GM12864 (cell line): Measurements from ENCODE around the gene GPA33.

Experiments
- DNase-seq: peaks from one replicate; pipeline ENCODE4 v3.0.0-alpha.2; 2011; ENCODE audit warnings: low read depth
- H3K4me3 ChIP-seq: 2 replicates; pipeline ENCODE4 v1.5.1; 2011; ENCODE audit warnings: mild to moderate bottlenecking, low read depth, low read length, control low read depth
- CTCF ChIP-seq: IDR thresholded peaks from 2 replicates; pipeline ENCODE4 v1.5.1; 2011; ENCODE audit warnings: low read depth, mild to moderate bottlenecking, moderate library complexity, low read length, control low read depth, inconsistent platforms; ENCODE audit errors: missing control alignments

Gene GPA33

DNA sequence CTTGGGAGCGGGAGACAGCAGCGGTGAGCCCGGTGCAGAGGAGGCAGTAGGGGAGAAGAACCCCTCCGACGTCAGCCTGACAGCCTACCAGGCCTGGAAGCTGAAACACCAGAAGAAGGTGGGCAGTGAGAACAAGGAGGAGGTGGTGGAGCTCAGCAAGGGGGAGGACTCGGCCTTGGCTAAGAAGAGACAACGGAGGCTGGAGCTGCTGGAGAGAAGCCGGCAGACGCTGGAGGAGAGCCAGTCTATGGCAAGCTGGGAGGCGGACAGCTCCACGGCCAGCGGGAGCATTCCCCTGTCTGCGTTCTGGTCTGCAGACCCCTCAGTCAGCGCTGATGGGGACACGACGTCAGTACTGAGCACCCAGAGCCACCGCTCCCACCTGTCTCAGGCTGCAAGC, 36.6 kb upstream of the GPA33 start:
- H3K4me3 ChIP-seq = no peak overlapping the region
- DNase-seq = no peak
- TF ChIP-seq CTCF = no peak

DNA sequence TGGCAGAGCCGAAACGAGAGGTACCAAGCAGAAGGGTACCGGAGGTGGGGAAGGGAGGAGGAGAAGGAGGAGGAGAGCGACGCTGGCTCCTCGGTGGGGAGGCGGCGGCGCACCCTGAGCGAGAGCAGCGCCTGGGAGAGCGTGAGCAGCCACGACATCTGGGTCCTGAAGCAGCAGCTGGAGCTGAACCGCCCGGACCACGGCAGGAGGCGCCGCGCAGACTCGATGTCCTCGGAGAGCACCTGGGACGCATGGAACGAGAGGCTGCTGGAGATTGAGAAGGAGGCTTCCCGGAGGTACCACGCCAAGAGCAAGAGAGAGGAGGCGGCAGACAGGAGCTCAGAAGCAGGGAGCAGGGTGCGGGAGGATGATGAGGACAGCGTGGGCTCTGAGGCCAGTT, 36.1 kb upstream of the GPA33 start:
- no peak overlapping the region for H3K4me3 ChIP-seq
- no peak for DNase-seq
- no peak for TF ChIP-seq CTCF

DNA sequence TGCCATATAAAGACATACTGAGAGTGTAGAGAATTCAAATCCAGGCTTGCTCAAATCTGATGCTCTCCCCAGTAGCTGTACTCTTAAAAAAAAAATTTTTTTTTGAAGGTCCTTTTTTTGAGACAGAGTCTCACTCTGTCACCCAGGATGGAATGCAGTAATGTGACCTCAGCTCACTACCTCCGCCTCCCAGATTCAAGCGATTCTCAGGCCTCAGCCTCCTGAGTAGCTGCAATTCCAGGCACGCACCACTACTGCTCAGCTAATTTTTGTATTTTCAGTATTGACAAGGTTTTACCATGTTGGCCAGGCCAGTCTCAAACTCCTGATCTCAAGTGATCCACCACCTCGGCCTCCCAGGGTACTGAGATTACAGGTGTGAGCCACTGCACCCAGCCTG, 32.4 kb upstream of the GPA33 start:
- no peak for TF ChIP-seq CTCF
- no peak overlapping the region for H3K4me3 ChIP-seq
- no peak for DNase-seq

- H3K4me3 ChIP-seq = no peak overlapping the region
- no peak for DNase-seq
- no peak for TF ChIP-seq CTCF
These were observed 31.9 kb upstream of the GPA33 start for GRCh38 chr1:167122121-167122480.

DNA sequence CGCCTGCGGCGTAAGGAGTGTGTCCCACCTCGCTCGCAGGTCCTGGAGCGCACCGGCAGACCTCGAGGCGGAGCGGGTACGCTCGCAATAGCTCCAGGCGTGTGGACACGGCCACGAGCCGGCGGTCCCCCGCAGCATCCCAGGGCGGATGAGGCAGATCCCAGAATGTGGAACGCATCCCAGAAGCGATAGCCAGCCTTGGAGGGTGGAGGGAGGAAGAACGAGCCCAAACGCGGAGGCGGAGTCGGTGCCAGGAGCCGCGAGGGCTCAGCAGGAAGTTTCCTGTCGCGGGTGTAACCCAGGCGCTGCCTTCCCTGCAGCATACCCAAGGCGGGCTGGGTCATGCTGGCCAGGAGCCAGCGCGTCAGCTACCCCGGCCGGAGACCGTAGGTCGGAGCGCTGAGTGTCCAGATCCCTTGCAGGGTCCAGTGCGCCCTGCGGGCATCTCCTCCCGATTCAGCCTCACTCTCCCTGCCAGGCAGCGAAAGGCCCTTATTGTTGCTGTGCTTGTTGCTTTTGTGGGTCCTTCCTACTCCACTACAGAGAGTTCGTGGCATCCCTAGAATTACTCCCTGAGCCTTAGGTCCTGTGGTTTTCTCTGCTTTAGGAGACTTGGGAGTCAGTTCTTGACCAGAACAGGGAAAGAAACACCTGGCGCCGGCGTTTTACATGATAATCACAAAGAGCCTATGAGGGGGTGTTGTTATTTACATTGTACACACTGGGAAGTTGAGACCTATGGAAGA, 31.4 kb upstream of the GPA33 start:
- no peak for DNase-seq
- H3K4me3 ChIP-seq = no peak overlapping the region
- no peak for TF ChIP-seq CTCF

DNA sequence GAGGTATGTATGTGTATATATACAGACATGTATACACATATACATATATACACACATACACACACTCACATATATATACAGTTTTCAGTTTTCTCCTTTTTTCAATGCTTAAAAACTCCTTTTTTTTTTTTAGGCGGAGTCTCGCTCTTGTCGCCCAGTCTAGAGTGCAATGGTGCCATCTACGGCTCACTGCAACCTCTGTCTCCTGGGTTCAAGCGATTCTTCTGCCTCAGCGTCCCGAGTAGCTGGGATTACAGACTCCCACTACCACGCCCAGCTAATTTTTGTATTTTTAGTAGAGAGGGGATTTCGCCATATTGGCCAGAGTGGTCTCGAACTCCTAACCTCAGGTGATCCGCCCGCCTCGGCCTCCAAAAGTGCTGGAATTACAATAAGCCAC, 30.7 kb upstream of the GPA33 start:
- H3K4me3 ChIP-seq = no peak overlapping the region

More for the DNA sequence above, 30.7 kb upstream of the GPA33 start:
- TF ChIP-seq CTCF = no peak
- no peak for DNase-seq
